GM18951 (cell line): Measurements from ENCODE around the gene SYN1.

ENCODE experiments used
- POLR2A ChIP-seq: IDR thresholded peaks from 4 replicates; pipeline ENCODE4 v1.6.1; 2011; ENCODE audit warnings: mild to moderate bottlenecking; ENCODE audit not compliant: insufficient read length, insufficient read depth; ENCODE audit errors: extremely low read depth
- in situ Hi-C: fragments of 300-500 bp; cut with MboI; formaldehyde crosslinking; loops from one replicate; pipeline ENCODE4 v1.12.0; 2022; ENCODE audit warnings: low sequenced_read_pairs, mixed read lengths, inconsistent platforms; ENCODE audit not compliant: unreplicated experiment

SYN1 gene

GRCh38 chrX:47540754-47541538, 78.7 kb downstream of the SYN1 start:
- in situ Hi-C loops = no loop called here
- no peak for TF ChIP-seq POLR2A

DNA sequence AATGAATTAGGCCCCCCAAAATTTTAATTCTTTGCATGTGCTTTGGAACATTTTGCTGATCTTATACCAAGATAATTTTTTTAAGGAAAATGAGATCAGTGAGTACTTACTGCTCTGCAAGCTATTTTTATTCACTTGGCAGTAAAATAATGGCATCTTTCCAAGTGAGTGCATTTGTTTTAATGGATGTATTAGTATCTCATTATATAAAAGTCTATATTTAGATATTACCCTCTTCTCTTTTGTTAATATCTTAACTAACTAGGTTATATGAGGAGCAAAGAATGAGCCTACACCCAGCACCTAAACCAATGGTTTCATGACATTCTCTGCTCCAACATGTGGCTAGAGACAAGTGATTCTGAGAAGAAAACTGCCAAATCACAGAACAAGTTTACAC, 79.8 kb downstream of the SYN1 start:
- TF ChIP-seq POLR2A = no peak
- in situ Hi-C loops = no loop called here

- in situ Hi-C loops = no loop called here
- no peak for TF ChIP-seq POLR2A
Measured at GRCh38 chrX:47530049-47530448, 89.6 kb downstream of the SYN1 start.

- in situ Hi-C loops = no loop called here
Measured at GRCh38 chrX:47529548-47529947, 90.1 kb downstream of the SYN1 start.

GRCh38 chrX:47523713-47524166, 95.9 kb downstream of the SYN1 start:
- in situ Hi-C loops = loop anchor here (25.0 kb wide), 1 partner anchor 336 kb away; the partner anchor contains the start of gene UBA1
- no peak for TF ChIP-seq POLR2A

More at GRCh38 chrX:47529548-47529947, 90.1 kb downstream of the SYN1 start:
- TF ChIP-seq POLR2A = no peak

- no peak for TF ChIP-seq POLR2A
- in situ Hi-C loops = loop anchor here (25.0 kb wide), 1 partner anchor 336 kb away; the partner anchor contains the start of gene UBA1
Measured at GRCh38 chrX:47523297-47523696, 96.4 kb downstream of the SYN1 start.
